ENCODE data around the gene ARMC5. TPM values are rescaled to one million over a fixed set of nuclear protein-coding genes. Genes with fewer than 3 reads are reported as not detected.
A peak's percentile ranks its signal among the peaks of the same experiment; 100 is the strongest.

The ARMC5 gene
- total and polyA plus RNA-seq, 3 donors from 2014 or later = 11.0 to 21.3 (median 19.1) TPM

GRCh38 chr16:31467858-31468257 lies 8.6 kb downstream of the ARMC5 start:
- Histone ChIP-seq H3K4me1 (peaks cover 10% of the 10 kb centered on the region), H3K9me3 (no peaks in the 10 kb centered on the region), H3K27me3 (no peaks in the 10 kb centered on the region), H3K27ac (no peak overlapping the region), H3K36me3 (ENCODE audit: low read depth, missing control alignments) (no peaks in the 10 kb centered on the region), H3K4me3 (no peak overlapping the region)
- TF ChIP-seq, protein P1, sequence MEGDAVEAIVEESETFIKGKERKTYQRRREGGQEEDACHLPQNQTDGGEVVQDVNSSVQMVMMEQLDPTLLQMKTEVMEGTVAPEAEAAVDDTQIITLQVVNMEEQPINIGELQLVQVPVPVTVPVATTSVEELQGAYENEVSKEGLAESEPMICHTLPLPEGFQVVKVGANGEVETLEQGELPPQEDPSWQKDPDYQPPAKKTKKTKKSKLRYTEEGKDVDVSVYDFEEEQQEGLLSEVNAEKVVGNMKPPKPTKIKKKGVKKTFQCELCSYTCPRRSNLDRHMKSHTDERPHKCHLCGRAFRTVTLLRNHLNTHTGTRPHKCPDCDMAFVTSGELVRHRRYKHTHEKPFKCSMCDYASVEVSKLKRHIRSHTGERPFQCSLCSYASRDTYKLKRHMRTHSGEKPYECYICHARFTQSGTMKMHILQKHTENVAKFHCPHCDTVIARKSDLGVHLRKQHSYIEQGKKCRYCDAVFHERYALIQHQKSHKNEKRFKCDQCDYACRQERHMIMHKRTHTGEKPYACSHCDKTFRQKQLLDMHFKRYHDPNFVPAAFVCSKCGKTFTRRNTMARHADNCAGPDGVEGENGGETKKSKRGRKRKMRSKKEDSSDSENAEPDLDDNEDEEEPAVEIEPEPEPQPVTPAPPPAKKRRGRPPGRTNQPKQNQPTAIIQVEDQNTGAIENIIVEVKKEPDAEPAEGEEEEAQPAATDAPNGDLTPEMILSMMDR (IDR thresholded peaks at IDR 0.05) = no peak
- no peak for TF ChIP-seq POLR2A (IDR thresholded peaks at IDR 0.05)
- WGBS, 2 donors = 89 to 97% methylated on average over 5 of the region's 5 CpGs
- DNase-seq = no peak
- intact Hi-C loops (cut with DNase I; ENCODE audit: low total_unique reads) = no loop called here

DNA sequence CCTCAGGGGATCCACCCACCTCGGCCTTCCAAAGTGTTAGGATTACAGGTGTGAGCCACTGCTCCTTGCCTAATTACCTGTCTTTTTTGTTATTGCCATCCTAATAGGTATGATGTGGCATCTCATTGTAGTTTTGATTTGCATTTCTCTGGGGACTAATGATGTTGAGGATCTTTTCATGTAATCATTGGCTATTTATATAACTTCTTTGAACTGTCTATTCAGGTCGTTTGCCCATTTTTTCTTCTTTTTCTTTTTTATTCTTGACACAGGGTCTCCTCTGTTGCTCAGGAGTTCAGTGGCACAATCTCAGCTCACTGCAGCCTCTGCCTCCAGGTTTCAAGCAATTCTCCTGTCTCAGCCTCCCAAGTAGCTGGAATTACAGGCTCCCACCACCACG lies 11.3 kb downstream of the ARMC5 start:
- no peaks in the 10 kb centered on the region for H3K36me3 ChIP-seq (ENCODE audit: low read depth, missing control alignments)
- H3K4me3 ChIP-seq = no peak overlapping the region
- DNase-seq = no peak
- no peaks in the 10 kb centered on the region for H3K27me3 ChIP-seq
- H3K9me3 ChIP-seq = no peaks in the 10 kb centered on the region
- peak overlapping the region in 1 of 2 donors; percentile 95 for H3K27ac ChIP-seq
- TF ChIP-seq POLR2A (IDR thresholded peaks at IDR 0.05) = no peak
- TF ChIP-seq, protein P1 (IDR thresholded peaks at IDR 0.05) = no peak
- 76 to 81% methylated on average over 3 of the region's 3 CpGs for WGBS, 2 donors
- H3K4me1 ChIP-seq = peaks cover 21% of the 10 kb centered on the region
- intact Hi-C loops (cut with DNase I; ENCODE audit: low total_unique reads) = no loop called here

DNA sequence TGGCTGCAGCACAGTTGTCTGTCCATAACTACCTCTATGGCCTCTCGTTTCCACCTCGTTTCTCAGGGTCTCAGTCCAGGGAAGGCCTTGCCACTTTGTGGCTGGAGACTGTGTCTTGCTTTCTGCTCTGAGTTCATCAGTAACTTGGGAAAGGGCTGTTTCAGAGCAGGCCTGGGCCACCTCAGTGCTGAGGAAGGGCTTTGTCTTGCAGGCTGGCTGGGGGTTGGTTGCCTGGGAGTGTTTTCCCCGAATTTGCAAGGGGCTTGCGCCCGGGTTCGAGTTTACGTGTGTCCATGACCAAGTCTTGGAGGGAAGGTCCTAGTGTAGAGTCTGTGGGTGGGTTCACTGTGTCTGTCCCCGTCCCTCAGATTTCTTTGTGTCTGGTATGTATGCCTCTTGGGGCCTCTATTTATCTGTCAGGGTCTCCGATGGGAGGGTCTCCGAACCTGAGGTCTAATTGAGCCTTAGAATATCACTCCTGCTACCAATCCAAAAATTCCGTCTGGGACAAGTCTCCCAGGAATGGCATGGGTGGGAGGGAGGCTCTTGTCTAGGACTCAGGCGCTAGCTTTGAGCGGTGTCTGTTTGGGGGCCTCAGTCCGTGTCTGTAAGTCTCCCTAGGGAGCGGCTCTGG lies 12.1 kb downstream of the ARMC5 start:
- 22 to 28% methylated on average over 11 to 15 of the region's 15 CpGs for WGBS, 2 donors
- Histone ChIP-seq H3K27ac (peak overlapping the region; percentile 90 to 95), H3K27me3 (no peaks in the 10 kb centered on the region), H3K36me3 (ENCODE audit: low read depth, missing control alignments) (no peaks in the 10 kb centered on the region), H3K4me3 (peak overlapping the region; percentile 60 to 77), H3K9me3 (no peaks in the 10 kb centered on the region), H3K4me1 (peaks cover 21% of the 10 kb centered on the region)
- DNase-seq = no peak
- TF ChIP-seq, protein P1 (IDR thresholded peaks at IDR 0.05) = no peak
- intact Hi-C loops (cut with DNase I; ENCODE audit: low total_unique reads) = no loop called here

DNA sequence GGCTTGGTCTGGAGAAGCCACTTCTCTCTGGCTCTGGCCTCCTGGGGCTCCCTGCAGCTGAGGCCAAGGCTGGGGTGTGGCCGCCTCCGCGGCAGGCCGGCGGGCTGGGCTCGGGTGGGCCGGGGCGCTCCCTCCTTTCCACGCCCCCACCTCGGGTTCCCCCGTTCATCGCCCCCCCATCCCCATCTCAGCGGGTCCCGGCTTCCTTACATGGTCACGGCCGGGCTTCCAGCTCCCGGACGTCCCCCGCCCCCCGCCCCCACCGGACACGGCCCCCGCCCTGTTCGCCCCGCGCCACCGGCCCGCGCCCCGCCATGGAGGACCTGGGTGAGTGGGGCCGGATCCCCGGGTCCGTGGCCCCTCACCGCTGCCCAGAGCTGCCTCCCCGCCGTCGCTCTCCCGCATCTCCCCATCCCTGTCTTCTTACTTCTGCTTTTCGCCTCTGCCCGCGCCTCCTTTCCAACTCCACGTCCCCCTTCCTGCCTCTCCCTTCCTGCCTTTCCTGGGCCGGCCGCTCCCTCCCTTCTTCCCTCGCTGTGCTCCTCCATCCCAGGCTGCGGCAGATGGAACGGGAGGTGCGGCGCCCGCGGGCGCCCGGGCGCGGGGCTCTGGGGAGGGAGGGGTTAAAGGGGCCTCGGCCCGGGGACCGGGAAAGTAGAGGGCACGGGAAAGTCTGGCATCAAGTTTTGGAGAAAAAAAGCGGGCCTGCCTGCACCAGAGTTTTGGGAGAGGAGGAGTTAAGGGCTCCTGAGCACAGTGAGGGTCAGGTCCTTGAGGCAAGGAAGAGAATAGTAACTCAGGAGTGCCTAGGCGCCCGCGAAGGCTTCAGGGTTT lies 12.8 kb downstream of the ARMC5 start, which contains the start of gene TGFB1I1:
TSS of gene TGFB1I1 (plus strand) at position 278 of the 834 bp plus-strand sequence. CDS start at position 315, 37 bp downstream.
- Histone ChIP-seq H3K36me3 (ENCODE audit: low read depth, missing control alignments) (no peaks in the 10 kb centered on the region), H3K4me3 (peak within 1 kb of the TSS; percentile 60 to 77), H3K4me1 (peaks cover 21% of the 10 kb centered on the region), H3K9me3 (no peaks in the 10 kb centered on the region), H3K27me3 (no peaks in the 10 kb centered on the region), H3K27ac (peak within 1 kb of the TSS; percentile 90 to 95)
- TF ChIP-seq, protein P1 (IDR thresholded peaks at IDR 0.05) = no peak
- TF ChIP-seq POLR2A (IDR thresholded peaks at IDR 0.05) = no peak
- peak; percentile 49 for DNase-seq
- intact Hi-C loops (cut with DNase I; ENCODE audit: low total_unique reads) = no loop called here
- WGBS, 2 donors = 0 to 1% methylated on average over 34 to 56 of the region's 63 CpGs
